ENCODE results near the gene TULP4. TPM values are rescaled to one million over a fixed set of nuclear protein-coding genes. Genes with fewer than 3 reads are reported as not detected.

The TULP4 gene
- polyA plus RNA-seq, 3 donors, result 6.5 to 10.6 (median 7.9) TPM

DNA sequence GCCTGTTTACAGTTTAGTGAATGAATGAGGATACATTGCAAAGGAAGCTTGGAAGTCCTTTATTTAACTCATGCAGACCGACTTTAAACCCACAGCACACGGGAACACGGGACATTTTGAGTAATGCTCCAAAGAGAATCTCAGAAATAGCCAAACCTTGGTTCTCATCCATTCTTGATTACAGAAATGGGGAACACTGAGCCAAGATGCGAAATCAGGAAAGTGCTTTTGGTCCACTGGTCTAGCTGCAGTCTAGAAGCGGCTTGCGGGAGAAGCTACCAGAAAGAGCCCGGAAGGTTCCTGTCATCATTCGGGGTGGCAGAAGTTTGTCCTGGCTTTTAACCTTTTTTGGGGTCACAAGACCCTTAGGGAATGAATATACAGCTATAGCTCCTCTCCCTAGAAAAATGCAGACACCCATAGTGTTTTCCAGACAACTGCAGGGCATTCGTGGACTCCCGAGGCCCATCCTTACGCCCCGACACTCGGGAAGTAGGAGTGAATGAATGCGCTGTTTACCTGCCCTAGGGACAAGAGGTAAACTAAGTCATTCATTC is 247.2 kb downstream of the TULP4 start:
- H4K20me1 ChIP-seq (ENCODE audit: insufficient read depth, low read length), result peaks cover 35% of the 10 kb centered on the region
- H3K9ac ChIP-seq (ENCODE audit: insufficient read depth, low read length, poor library complexity, severe bottlenecking), result peak overlapping the region; percentile 96
- peaks cover 0 to 17% of the 10 kb centered on the region in 2 donors for H3K36me3 Mint-ChIP-seq
- H3K27me3 ChIP-seq (ENCODE audit: control insufficient read depth in 2 of 2, insufficient read depth in 2 of 2, low read length in 2 of 2), result no peaks in the 10 kb centered on the region
- WGBS (ENCODE audit: insufficient coverage), result 45% methylated on average over 13 of the region's 14 CpGs
- H3K27me3 Mint-ChIP-seq (ENCODE audit: low read depth in 3 of 3), result peaks cover 2 to 3% (median 3%) of the 10 kb centered on the region in 3 donors
- no peaks in the 10 kb centered on the region for H3K36me3 ChIP-seq (replicated peaks in 1 of 2; ENCODE audit: control insufficient read depth in 1 of 2, insufficient read depth in 2 of 2, low read length in 2 of 2)
- peak overlapping the region; percentile 93 for H3K4me2 ChIP-seq (replicated peaks; ENCODE audit: extremely low read depth, low read length, poor library complexity, severe bottlenecking)
- H2AFZ ChIP-seq (ENCODE audit: insufficient read depth, low read depth, low read length, poor library complexity, severe bottlenecking), result peak overlapping the region; percentile 96
- H3K79me2 ChIP-seq (ENCODE audit: insufficient read depth, low read length), result peaks cover 40% of the 10 kb centered on the region
- intact Hi-C loops (cut with micrococcal nuclease), result loop anchor here (5.0 to 10.0 kb wide), 2 partner anchors 327 to 335 kb away; no protein-coding TSS in a partner anchor
- peaks cover 17 to 39% of the 10 kb centered on the region in 2 donors for H3K4me1 ChIP-seq (ENCODE audit: control insufficient read depth in 1 of 2, insufficient read depth in 2 of 2, low read length in 2 of 2)
- no peak for DNase-seq
- no peaks in the 10 kb centered on the region for H3K9me3 ChIP-seq (replicated peaks in 1 of 2; ENCODE audit: control insufficient read depth in 1 of 2, insufficient read depth in 1 of 2, low read length in 2 of 2)
- H3K4me3 ChIP-seq (replicated peaks in 1 of 3; ENCODE audit: low read depth in 2 of 3, low read length in 3 of 3), result peak overlapping the region; percentile 59 to 94 (median 88)
- peak overlapping the region; percentile 18 to 91 for H3K27ac ChIP-seq (ENCODE audit: low read depth in 1 of 2, low read length in 2 of 2)
- TF ChIP-seq CTCF (IDR thresholded peaks at IDR 0.05), result no peak
- H3K27ac Mint-ChIP-seq, result peak overlapping the region; percentile 53 to 80 (median 64)
- peaks cover 37% of the 10 kb centered on the region for H3K4me1 Mint-ChIP-seq
- no peaks in the 10 kb centered on the region for H3K9me3 Mint-ChIP-seq
- H3K4me3 Mint-ChIP-seq, result peak overlapping the region; percentile 70 to 73

DNA sequence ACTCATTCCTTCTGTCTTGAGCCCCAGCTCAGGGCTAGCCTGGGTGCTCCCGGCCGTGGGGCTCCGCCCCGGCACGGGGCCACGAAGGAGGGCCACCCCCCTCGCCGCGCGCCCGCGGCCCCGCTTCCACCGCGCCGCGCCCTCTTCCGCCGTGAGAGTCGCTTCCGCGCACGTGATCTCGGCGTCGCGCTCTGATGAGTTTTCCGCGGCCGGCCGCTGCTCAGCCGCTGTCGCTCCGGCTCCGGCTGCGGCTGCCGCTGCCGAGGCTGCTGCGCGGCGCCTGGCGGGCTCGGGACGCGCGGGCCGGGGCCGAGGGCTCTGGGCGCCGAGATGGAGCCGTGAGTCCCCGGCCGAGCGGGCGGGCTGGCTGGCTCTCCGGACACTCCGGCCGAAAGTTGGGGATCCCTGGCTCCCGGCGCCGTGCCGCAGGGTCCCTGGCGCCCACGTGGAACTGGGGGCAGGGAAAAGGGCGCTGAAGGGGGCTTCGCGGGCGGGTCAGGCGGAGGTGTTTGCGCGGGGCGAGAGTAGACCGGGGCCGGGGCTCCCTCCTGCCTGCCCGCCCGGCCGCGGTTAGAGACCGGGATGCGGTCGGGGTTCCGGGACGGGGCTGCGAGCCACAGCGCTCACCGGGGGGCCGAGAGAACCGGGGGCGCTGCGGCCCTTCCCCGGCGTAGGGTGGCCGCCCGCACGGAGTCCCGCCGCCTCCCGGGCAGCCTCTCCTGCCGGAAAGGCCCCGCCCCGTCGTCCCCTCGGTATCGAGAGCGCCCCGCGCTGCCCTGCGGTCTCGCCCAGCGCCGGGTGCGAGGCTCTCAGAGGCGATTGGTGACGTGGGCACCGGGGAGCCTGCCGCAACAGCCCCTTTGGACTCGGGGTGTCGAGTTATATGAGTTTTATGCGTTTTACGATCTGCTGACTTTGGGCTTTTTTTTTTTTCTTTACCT is 247.9 kb downstream of the TULP4 start, which contains the start of gene TMEM181:
TSS of gene TMEM181 (plus strand) at position 197 of the 941 bp plus-strand sequence. CDS start at position 331, 134 bp downstream.
- TF ChIP-seq CTCF (IDR thresholded peaks at IDR 0.05), result no peak
- peaks cover 43% of the 10 kb centered on the region for H3K4me1 Mint-ChIP-seq
- no peaks in the 10 kb centered on the region for H3K9me3 Mint-ChIP-seq
- H3K4me2 ChIP-seq (replicated peaks; ENCODE audit: extremely low read depth, low read length, poor library complexity, severe bottlenecking), result peak within 1 kb of the TSS; percentile 93
- H3K9ac ChIP-seq (ENCODE audit: insufficient read depth, low read length, poor library complexity, severe bottlenecking), result peak within 1 kb of the TSS; percentile 96
- peak within 1 kb of the TSS; percentile 73 to 92 (median 88) for H3K27ac Mint-ChIP-seq
- H3K79me2 ChIP-seq (ENCODE audit: insufficient read depth, low read length), result peaks cover 47% of the 10 kb centered on the region
- H3K4me1 ChIP-seq (ENCODE audit: control insufficient read depth in 1 of 2, insufficient read depth in 2 of 2, low read length in 2 of 2), result peaks cover 17 to 46% of the 10 kb centered on the region in 2 donors
- peaks cover 2 to 3% (median 3%) of the 10 kb centered on the region in 3 donors for H3K27me3 Mint-ChIP-seq (ENCODE audit: low read depth in 3 of 3)
- peak within 1 kb of the TSS; percentile 93 to 96 for H3K4me3 Mint-ChIP-seq
- H3K36me3 ChIP-seq (replicated peaks in 1 of 2; ENCODE audit: control insufficient read depth in 1 of 2, insufficient read depth in 2 of 2, low read length in 2 of 2), result no peaks in the 10 kb centered on the region
- no peaks in the 10 kb centered on the region for H3K27me3 ChIP-seq (ENCODE audit: control insufficient read depth in 2 of 2, insufficient read depth in 2 of 2, low read length in 2 of 2)
- no peaks in the 10 kb centered on the region for H3K9me3 ChIP-seq (replicated peaks in 1 of 2; ENCODE audit: control insufficient read depth in 1 of 2, insufficient read depth in 1 of 2, low read length in 2 of 2)
- peak; percentile 84 to 86 (median 85) for DNase-seq
- peak within 1 kb of the TSS; percentile 57 to 91 for H3K27ac ChIP-seq (ENCODE audit: low read depth in 1 of 2, low read length in 2 of 2)
- H3K4me3 ChIP-seq (replicated peaks in 1 of 3; ENCODE audit: low read depth in 2 of 3, low read length in 3 of 3), result peak within 1 kb of the TSS; percentile 65 to 94 (median 88)
- H3K36me3 Mint-ChIP-seq, result peaks cover 0 to 19% of the 10 kb centered on the region in 2 donors
- WGBS (ENCODE audit: insufficient coverage), result 0% methylated on average over 119 of the region's 120 CpGs
- peak within 1 kb of the TSS; percentile 96 for H2AFZ ChIP-seq (ENCODE audit: insufficient read depth, low read depth, low read length, poor library complexity, severe bottlenecking)
- intact Hi-C loops (cut with micrococcal nuclease), result loop anchor here (5.0 to 10.0 kb wide), 2 partner anchors 328 to 335 kb away; no protein-coding TSS in a partner anchor
- H4K20me1 ChIP-seq (ENCODE audit: insufficient read depth, low read length), result peaks cover 42% of the 10 kb centered on the region
